Right renal pelvis (tissue), 4 donors: Measurements from ENCODE around the gene CTIF. TPM values are rescaled to one million over a fixed set of nuclear protein-coding genes. Genes with fewer than 3 reads are reported as not detected.

Experiments used
- DNase-seq, 4 donors: peaks; one replicate each; pipeline ENCODE4 v3.0.0-alpha.2; 2013; ENCODE audit warnings: low read depth in 4 of 4, low spot score in 3 of 4, missing footprints in 1 of 4
- polyA plus RNA-seq, 4 donors: library from polyadenylated mRNA; unstranded; fragments of 120-200 nt; gene quantifications; one replicate each; pipeline ENCODE4 v1.2.1, GENCODE V29; 2013; ENCODE audit not compliant: insufficient read length in 4 of 4

Gene CTIF
- polyA plus RNA-seq, 4 donors = 19.1 to 21.8 (median 21.7) TPM

GRCh38 chr18:48794251-48794970 lies 255.6 kb downstream of the CTIF start:
- DNase-seq = no peak

GRCh38 chr18:48795696-48796095 lies 256.9 kb downstream of the CTIF start:
- no peak for DNase-seq

GRCh38 chr18:48796491-48797205 lies 257.8 kb downstream of the CTIF start:
- no peak for DNase-seq

- DNase-seq = no peak
Measured at GRCh38 chr18:48797841-48798255, 259.0 kb downstream of the CTIF start.

- no peak for DNase-seq
Measured at GRCh38 chr18:48798334-48799245, 259.8 kb downstream of the CTIF start.

- DNase-seq = no peak
Measured at GRCh38 chr18:48799724-48800315, 261.0 kb downstream of the CTIF start.

GRCh38 chr18:48800466-48800865 lies 261.6 kb downstream of the CTIF start:
- DNase-seq = no peak

- no peak for DNase-seq
Measured at GRCh38 chr18:48800876-48801727, 262.3 kb downstream of the CTIF start.

- no peak for DNase-seq
Measured at GRCh38 chr18:48801728-48802542, 263.1 kb downstream of the CTIF start.

GRCh38 chr18:48802543-48803290 lies 263.9 kb downstream of the CTIF start:
- DNase-seq = no peak

GRCh38 chr18:48803518-48803917 lies 264.7 kb downstream of the CTIF start:
- DNase-seq = no peak

- no peak for DNase-seq
Measured at GRCh38 chr18:48803951-48804855, 265.4 kb downstream of the CTIF start.

- DNase-seq = no peak
Measured at GRCh38 chr18:48804856-48805610, 266.2 kb downstream of the CTIF start.

GRCh38 chr18:48805826-48806535 lies 267.1 kb downstream of the CTIF start:
- DNase-seq = no peak

GRCh38 chr18:48806551-48807261 lies 267.9 kb downstream of the CTIF start:
- no peak for DNase-seq
